GM13976 (cell line): ENCODE results near the gene FRMD4A.

ENCODE experiments used
- DNase-seq: peaks from one replicate; pipeline ENCODE4 v3.0.0; 2012; ENCODE audit warnings: low spot score
- CTCF ChIP-seq: IDR thresholded peaks from 2 replicates; pipeline ENCODE4 v1.5.1; 2012; ENCODE audit warnings: borderline replicate concordance, mild to moderate bottlenecking; ENCODE audit not compliant: insufficient read depth; ENCODE audit errors: extremely low read depth, missing control alignments, control extremely low read depth
- in situ Hi-C: fragments of 300-500 bp; cut with MboI; formaldehyde crosslinking; loops from one replicate; pipeline ENCODE4 v1.12.0; 2022; ENCODE audit warnings: low sequenced_read_pairs, mixed read lengths, inconsistent platforms; ENCODE audit not compliant: unreplicated experiment

Gene FRMD4A

GRCh38 chr10:13657101-13657680 is 673.5 kb downstream of the FRMD4A start:
- no peak for DNase-seq
- in situ Hi-C loops = loop anchor here (10.0 kb wide), 1 partner anchor 118 kb away; no protein-coding TSS in a partner anchor
- no peak for TF ChIP-seq CTCF

GRCh38 chr10:13656337-13657100 is 674.2 kb downstream of the FRMD4A start:
- no peak for TF ChIP-seq CTCF
- in situ Hi-C loops = loop anchor here (10.0 kb wide), 1 partner anchor 118 kb away; no protein-coding TSS in a partner anchor
- DNase-seq = no peak

- in situ Hi-C loops = loop anchor here (10.0 kb wide), 1 partner anchor 120 kb away; no protein-coding TSS in a partner anchor
- TF ChIP-seq CTCF = no peak
- no peak for DNase-seq
Measured at GRCh38 chr10:13654846-13655245, 675.9 kb downstream of the FRMD4A start.

GRCh38 chr10:13654118-13654830 is 676.5 kb downstream of the FRMD4A start:
- DNase-seq = no peak
- in situ Hi-C loops = loop anchor here (10.0 kb wide), 1 partner anchor 121 kb away; no protein-coding TSS in a partner anchor
- TF ChIP-seq CTCF = no peak

GRCh38 chr10:13652860-13653259 is 677.9 kb downstream of the FRMD4A start:
- in situ Hi-C loops = loop anchor here (10.0 kb wide), 1 partner anchor 122 kb away; no protein-coding TSS in a partner anchor
- TF ChIP-seq CTCF = no peak
- DNase-seq = no peak

GRCh38 chr10:13651969-13652720 is 678.6 kb downstream of the FRMD4A start:
- TF ChIP-seq CTCF = no peak
- in situ Hi-C loops = loop anchor here (10.0 kb wide), 1 partner anchor 123 kb away; no protein-coding TSS in a partner anchor
- no peak for DNase-seq
